ENCODE results near the gene BAG3.
"Not testable (repeated sequence)": the region's sequence is repeated elsewhere in the genome, so short reads cannot be mapped to it uniquely, and the experiment has no call there.

BAG3 gene

GRCh38 chr10:119700321-119700954, 49.3 kb downstream of the BAG3 start:
- no peak for DNase-seq

- no peak for DNase-seq
Observed at GRCh38 chr10:119701861-119702260, 50.7 kb downstream of the BAG3 start.

GRCh38 chr10:119702583-119702982, 51.4 kb downstream of the BAG3 start:
- no peak for DNase-seq

GRCh38 chr10:119703903-119704508, 52.8 kb downstream of the BAG3 start:
- no peak for DNase-seq

- DNase-seq, result peak; percentile 13
Observed at GRCh38 chr10:119705434-119705831, 54.3 kb downstream of the BAG3 start.

- DNase-seq, result no peak
Observed at GRCh38 chr10:119706521-119707278, 55.5 kb downstream of the BAG3 start.

GRCh38 chr10:119707331-119707730, 56.2 kb downstream of the BAG3 start:
- not testable (repeated sequence) for DNase-seq

- DNase-seq, result not testable (repeated sequence)
Observed at GRCh38 chr10:119710935-119711334, 59.8 kb downstream of the BAG3 start.

- no peak for DNase-seq
Observed at GRCh38 chr10:119713744-119714483, 62.7 kb downstream of the BAG3 start.

- no peak for DNase-seq
Observed at GRCh38 chr10:119714484-119714816, 63.3 kb downstream of the BAG3 start.

GRCh38 chr10:119715628-119716505, 64.7 kb downstream of the BAG3 start:
- no peak for DNase-seq

- DNase-seq, result no peak
Observed at GRCh38 chr10:119723161-119723560, 72.0 kb downstream of the BAG3 start.

GRCh38 chr10:119723624-119724023, 72.4 kb downstream of the BAG3 start:
- DNase-seq, result no peak

- peak; percentile 11 for DNase-seq
Observed at GRCh38 chr10:119724593-119725516, 73.7 kb downstream of the BAG3 start.

- no peak for DNase-seq
Observed at GRCh38 chr10:119725517-119725827, 74.3 kb downstream of the BAG3 start.

- DNase-seq, result peak; percentile 99
Observed at GRCh38 chr10:119725828-119726675, 74.9 kb downstream of the BAG3 start, which contains the start of gene INPP5F. TSS of gene INPP5F (plus strand) at chr10:119726050. CDS start at chr10:119726263, 213 bp downstream.

GRCh38 chr10:119726676-119727261, 75.6 kb downstream of the BAG3 start:
- no peak for DNase-seq

Data from CD4-positive, alpha-beta T cell treated with Interleukin-17A for 1 hour (primary cell).